Suprapubic skin (tissue), 3 donors: ENCODE data around the gene DUS3L.

Source experiments
- CTCF ChIP-seq, 2 donors: fragments of 200-600 bp in 1 of 2; fragments of 450-650 bp in 1 of 2; sonication (generic) in 1 of 2; IDR thresholded peaks; one replicate each; pipeline ENCODE4 v1.5.1; 2016 to 2019; ENCODE audit warnings: antibody characterized with exemption in 2 of 2, mild to moderate bottlenecking in 1 of 2, moderate library complexity in 1 of 2
- EP300 ChIP-seq: sonication (generic); formaldehyde crosslinking; IDR thresholded peaks from one replicate; pipeline ENCODE4 v1.6.1; 2017; ENCODE audit warnings: antibody characterized with exemption

GRCh38 chr19:5838353-5839064 is 47.5 kb upstream of the DUS3L start:
- TF ChIP-seq CTCF (IDR thresholded peaks at IDR 0.05) = no peak
- TF ChIP-seq EP300 = no peak
